GM18858 (cell line): ENCODE results near the gene CELA3A.
"Not testable (repeated sequence)": the region's sequence is repeated elsewhere in the genome, so short reads cannot be mapped to it uniquely, and the experiment has no call there.

Source experiments
- ATAC-seq: cut with Tn5 transposase; IDR thresholded peaks from one replicate; pipeline ENCODE4 v1.9.1; 2021; ENCODE audit not compliant: unreplicated experiment

The CELA3A gene

GRCh38 chr1:22001409-22001808, at the start of gene CELA3A:
Gene CELA3A, plus strand, starts transcription at chr1:22001657. Its CDS starts 18 bp downstream, at chr1:22001675.
- ATAC-seq: no peak

- no peak for ATAC-seq
Observed at GRCh38 chr1:21952786-21953520, 48.5 kb upstream of the CELA3A start.

GRCh38 chr1:21955058-21955457, 46.4 kb upstream of the CELA3A start:
- ATAC-seq: no peak

GRCh38 chr1:21955501-21956281, 45.8 kb upstream of the CELA3A start:
- no peak for ATAC-seq

GRCh38 chr1:21956720-21957552, 44.5 kb upstream of the CELA3A start:
- ATAC-seq: no peak

GRCh38 chr1:21961337-21961736, 40.1 kb upstream of the CELA3A start:
- no peak for ATAC-seq

GRCh38 chr1:21961799-21962198, 39.7 kb upstream of the CELA3A start:
- no peak for ATAC-seq

GRCh38 chr1:21963477-21964217, 37.8 kb upstream of the CELA3A start:
- no peak for ATAC-seq

- no peak for ATAC-seq
Observed at GRCh38 chr1:21966247-21967000, 35.0 kb upstream of the CELA3A start.

- not testable (repeated sequence) for ATAC-seq
Observed at GRCh38 chr1:21967216-21967615, 34.2 kb upstream of the CELA3A start.

GRCh38 chr1:21969066-21969465, 32.4 kb upstream of the CELA3A start:
- ATAC-seq: not testable (repeated sequence)

- ATAC-seq: not testable (repeated sequence)
Observed at GRCh38 chr1:21970523-21970922, 30.9 kb upstream of the CELA3A start.

GRCh38 chr1:21972973-21973441, 28.4 kb upstream of the CELA3A start:
- ATAC-seq: not testable (repeated sequence)

GRCh38 chr1:21973948-21974347, 27.5 kb upstream of the CELA3A start:
- not testable (repeated sequence) for ATAC-seq

GRCh38 chr1:21974699-21975098, 26.8 kb upstream of the CELA3A start:
- ATAC-seq: not testable (repeated sequence)

GRCh38 chr1:21975296-21975695, 26.2 kb upstream of the CELA3A start:
- not testable (repeated sequence) for ATAC-seq

GRCh38 chr1:21976703-21977239, 24.7 kb upstream of the CELA3A start, which contains the start of gene CELA3B:
Gene CELA3B, plus strand, starts transcription at chr1:21977022. Its CDS starts 18 bp downstream, at chr1:21977040.
- not testable (repeated sequence) for ATAC-seq

GRCh38 chr1:21978209-21978608, 23.2 kb upstream of the CELA3A start:
- not testable (repeated sequence) for ATAC-seq

- ATAC-seq: not testable (repeated sequence)
Observed at GRCh38 chr1:21980515-21981220, 20.8 kb upstream of the CELA3A start.
